HUES6 (cell line): ENCODE measurements around the gene PTN.

Source experiments
- H3K27ac ChIP-seq: 2 replicates; pipeline ENCODE4 v1.7.0; 2013; ENCODE audit warnings: low read depth, mild to moderate bottlenecking, low read length, inconsistent platforms
- H3K27me3 ChIP-seq: 2 replicates; pipeline ENCODE4 v1.6.1; 2013; ENCODE audit warnings: low read length; ENCODE audit not compliant: control insufficient read depth, insufficient read depth
- H3K36me3 ChIP-seq: 2 replicates; pipeline ENCODE4 v1.6.1; 2013; ENCODE audit warnings: low read length; ENCODE audit not compliant: control insufficient read depth, insufficient read depth
- H3K4me1 ChIP-seq: 2 replicates; pipeline ENCODE4 v1.6.1; 2013; ENCODE audit warnings: low read length; ENCODE audit not compliant: control insufficient read depth, insufficient read depth
- H3K4me3 ChIP-seq: 2 replicates; pipeline ENCODE4 v1.5.1; 2013; ENCODE audit warnings: low read depth, low read length
- H3K9ac ChIP-seq: one replicate; pipeline ENCODE4 v1.6.1; 2013; ENCODE audit warnings: mild to moderate bottlenecking, low read length
- H3K9me3 ChIP-seq: 2 replicates; pipeline ENCODE4 v1.6.1; 2013; ENCODE audit warnings: low read depth, low read length; ENCODE audit not compliant: control insufficient read depth, insufficient read depth

The PTN gene

DNA sequence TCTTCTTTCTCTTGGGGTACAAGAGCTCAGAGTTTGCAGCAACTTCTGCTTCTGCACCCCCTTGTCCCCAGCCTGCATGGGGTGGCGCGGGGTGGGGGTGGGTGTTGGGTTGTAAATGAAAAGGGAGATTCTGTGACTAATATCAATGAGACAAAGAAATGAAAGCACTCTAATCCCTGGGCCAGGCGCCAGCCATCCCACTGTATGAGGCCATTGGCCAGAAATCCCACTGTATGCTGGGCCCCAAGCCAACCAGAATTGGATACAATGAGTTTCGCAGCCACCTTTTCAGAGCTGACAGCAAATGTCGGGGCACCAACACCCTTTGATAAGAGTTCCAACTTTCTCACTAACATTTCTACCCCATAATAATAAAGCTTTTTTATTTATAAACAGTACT is 10.9 kb upstream of the PTN start:
- Histone ChIP-seq H3K27me3 (no peaks in the 10 kb centered on the region), H3K27ac (no peak overlapping the region), H3K9me3 (peaks cover 20% of the 10 kb centered on the region), H3K4me3 (no peak overlapping the region), H3K9ac (no peak overlapping the region), H3K36me3 (no peaks in the 10 kb centered on the region), H3K4me1 (no peaks in the 10 kb centered on the region)

DNA sequence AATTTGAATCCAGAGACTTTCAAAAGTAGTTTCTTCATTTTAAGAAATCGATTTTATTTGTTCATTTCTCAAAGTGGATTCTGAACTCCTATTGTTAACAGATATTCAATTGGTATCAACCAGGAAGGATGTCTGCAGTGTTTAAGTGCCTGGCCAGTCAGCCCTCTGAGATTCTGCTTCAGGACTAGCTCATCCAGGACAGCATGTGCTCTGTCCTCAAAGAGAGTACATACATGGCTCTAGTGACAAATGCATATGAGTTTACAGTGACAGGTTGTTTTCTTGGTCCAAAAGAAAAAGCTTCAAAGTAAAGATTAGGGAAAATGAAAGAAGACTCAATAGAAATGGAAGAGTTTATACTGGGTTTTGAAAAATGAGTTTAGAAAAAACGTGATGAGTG is 8.4 kb upstream of the PTN start:
- Histone ChIP-seq H3K27ac (no peak overlapping the region), H3K4me1 (0 out of 2 replicates have a peak, but pooled peaks cover 3% of the 10 kb centered on the region), H3K9ac (no peak overlapping the region), H3K4me3 (no peak overlapping the region), H3K9me3 (peaks cover 3% of the 10 kb centered on the region; the same call in 1 of the 2 replicates), H3K36me3 (no peaks in the 10 kb centered on the region), H3K27me3 (no peaks in the 10 kb centered on the region)

DNA sequence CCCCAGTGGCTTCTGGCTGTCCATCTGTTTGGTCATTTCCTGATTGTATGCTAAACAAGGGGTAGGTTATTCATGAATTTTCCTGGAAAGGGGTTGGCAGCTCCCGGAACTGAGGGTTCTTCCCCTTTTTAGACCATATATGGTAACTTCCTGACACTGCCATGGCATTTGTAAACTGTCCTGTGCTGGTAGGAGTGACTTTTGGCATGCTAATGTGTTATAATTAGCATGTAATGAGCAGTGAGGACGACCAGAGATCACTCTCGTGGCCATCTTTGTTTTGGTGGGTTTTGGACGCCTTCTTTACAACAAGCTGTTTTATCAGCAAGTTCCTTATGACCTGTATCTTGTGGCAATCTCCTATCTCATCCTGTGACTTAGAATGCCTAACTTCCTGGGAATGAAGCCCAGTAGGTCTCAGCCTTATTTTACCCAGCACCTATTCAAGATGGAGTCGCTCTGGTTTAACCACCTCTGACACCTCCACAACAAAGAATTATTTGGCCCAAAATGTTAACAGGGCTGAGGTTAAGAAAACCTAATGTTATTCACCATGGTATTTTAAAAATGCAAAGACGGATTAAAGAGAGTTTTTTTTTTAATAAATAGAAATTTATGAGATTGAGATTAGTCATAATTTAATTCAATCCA is 2.4 kb upstream of the PTN start:
- H3K27ac ChIP-seq, result no peak overlapping the region
- no peak overlapping the region for H3K4me3 ChIP-seq
- H3K27me3 ChIP-seq, result peaks cover 12% of the 10 kb centered on the region; the same call in 1 of the 2 replicates
- H3K9ac ChIP-seq, result no peak overlapping the region
- no peaks in the 10 kb centered on the region for H3K36me3 ChIP-seq
- H3K4me1 ChIP-seq, result peaks cover 17% of the 10 kb centered on the region
- no peaks in the 10 kb centered on the region for H3K9me3 ChIP-seq

DNA sequence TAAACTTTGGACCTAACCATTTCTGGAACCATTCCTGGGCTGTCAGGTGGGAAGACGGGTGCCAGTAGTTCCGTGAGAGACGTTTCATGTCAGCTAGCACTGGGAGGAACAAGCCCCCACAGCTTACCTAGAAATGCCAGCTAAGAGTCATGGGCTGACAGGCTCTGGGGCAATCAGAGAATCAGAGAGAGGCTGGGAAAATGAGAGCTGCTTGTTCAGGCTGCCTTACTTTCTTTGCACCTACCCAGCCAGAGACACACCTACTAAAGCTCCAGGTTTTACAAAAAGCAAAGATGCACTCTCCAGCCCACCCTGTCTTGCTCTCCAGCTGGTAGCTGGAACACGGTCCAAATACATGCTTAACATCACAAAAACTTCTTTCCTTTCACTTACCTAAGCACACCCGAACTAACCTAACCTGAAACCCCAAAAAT is 688 bp downstream of the PTN start:
- Histone ChIP-seq H3K4me1 (peaks cover 20% of the 10 kb centered on the region), H3K27me3 (peaks cover 12% of the 10 kb centered on the region; the same call in 1 of the 2 replicates), H3K9me3 (no peaks in the 10 kb centered on the region), H3K27ac (no peak overlapping the region), H3K36me3 (no peaks in the 10 kb centered on the region), H3K4me3 (peak overlapping the region; percentile 70), H3K9ac (peak overlapping the region; percentile 71)

DNA sequence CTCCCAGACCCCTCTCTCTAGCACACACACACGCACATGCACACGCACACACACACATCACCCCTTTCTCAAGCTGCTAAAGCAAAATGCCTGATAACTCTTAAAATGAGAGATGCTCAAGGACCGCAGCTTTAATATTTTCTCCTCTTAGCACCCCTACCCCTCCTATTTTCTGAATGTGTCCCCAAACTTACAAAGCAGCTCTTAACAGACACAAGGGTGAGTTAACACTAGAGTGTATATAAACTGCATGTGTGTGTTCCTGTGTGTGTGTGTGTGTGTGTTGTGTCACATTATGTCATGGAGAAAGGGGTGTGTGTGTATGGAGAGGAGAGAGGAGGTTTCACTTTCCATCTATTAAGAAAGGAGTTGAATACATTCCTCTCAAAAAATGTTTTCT is 1.3 kb downstream of the PTN start:
- H3K27me3 ChIP-seq, result peaks cover 12% of the 10 kb centered on the region; the same call in 1 of the 2 replicates
- no peaks in the 10 kb centered on the region for H3K9me3 ChIP-seq
- H3K4me3 ChIP-seq, result peak overlapping the region; percentile 70
- H3K36me3 ChIP-seq, result no peaks in the 10 kb centered on the region
- peaks cover 18% of the 10 kb centered on the region for H3K4me1 ChIP-seq
- H3K9ac ChIP-seq, result no peak overlapping the region
- H3K27ac ChIP-seq, result no peak overlapping the region

DNA sequence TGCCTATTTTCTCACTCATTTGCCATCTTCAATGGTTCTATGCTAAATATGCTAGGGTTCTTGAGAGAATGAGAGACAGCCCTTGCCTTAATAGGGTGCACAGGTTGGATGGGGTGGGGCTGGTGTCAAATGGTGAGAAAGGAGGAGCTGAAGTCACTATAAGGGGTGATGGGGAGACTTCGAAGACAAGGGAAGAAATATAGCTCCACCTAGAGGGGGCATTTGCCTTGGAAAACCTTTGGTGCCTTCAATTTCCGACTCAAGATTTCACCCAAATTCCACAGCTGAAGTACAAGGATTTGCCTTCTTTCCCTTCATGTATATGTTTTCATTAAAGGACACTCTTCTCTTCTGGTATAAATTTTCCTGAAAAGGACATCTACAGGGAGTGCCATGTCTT is 5.6 kb downstream of the PTN start:
- no peak overlapping the region for H3K9ac ChIP-seq
- no peaks in the 10 kb centered on the region for H3K9me3 ChIP-seq
- no peaks in the 10 kb centered on the region for H3K27me3 ChIP-seq
- H3K4me3 ChIP-seq, result no peak overlapping the region
- peaks cover 9% of the 10 kb centered on the region for H3K4me1 ChIP-seq
- no peaks in the 10 kb centered on the region for H3K36me3 ChIP-seq
- no peak overlapping the region for H3K27ac ChIP-seq

DNA sequence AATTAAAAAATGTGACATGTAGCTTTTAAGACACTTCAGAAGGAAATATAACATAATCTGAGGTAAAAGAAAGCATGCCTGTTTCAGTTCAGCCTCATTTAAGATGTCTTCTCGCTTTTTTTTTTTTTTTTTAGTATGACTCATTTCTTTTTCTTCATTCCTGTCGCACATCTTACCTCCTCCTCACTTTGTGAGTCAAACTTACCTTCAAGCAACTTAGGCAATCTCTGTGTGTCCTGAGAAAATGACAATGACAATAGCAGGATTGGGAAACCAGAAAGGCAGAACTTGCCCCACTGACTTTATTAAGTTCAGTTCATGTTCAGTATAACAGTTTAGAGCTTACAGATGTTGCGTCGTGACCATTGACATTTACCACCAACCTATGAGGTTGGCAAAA is 7.7 kb downstream of the PTN start:
- no peak overlapping the region for H3K27ac ChIP-seq
- no peaks in the 10 kb centered on the region for H3K27me3 ChIP-seq
- no peaks in the 10 kb centered on the region for H3K36me3 ChIP-seq
- H3K9ac ChIP-seq, result no peak overlapping the region
- no peaks in the 10 kb centered on the region for H3K9me3 ChIP-seq
- H3K4me3 ChIP-seq, result no peak overlapping the region
- peaks cover 11% of the 10 kb centered on the region for H3K4me1 ChIP-seq

DNA sequence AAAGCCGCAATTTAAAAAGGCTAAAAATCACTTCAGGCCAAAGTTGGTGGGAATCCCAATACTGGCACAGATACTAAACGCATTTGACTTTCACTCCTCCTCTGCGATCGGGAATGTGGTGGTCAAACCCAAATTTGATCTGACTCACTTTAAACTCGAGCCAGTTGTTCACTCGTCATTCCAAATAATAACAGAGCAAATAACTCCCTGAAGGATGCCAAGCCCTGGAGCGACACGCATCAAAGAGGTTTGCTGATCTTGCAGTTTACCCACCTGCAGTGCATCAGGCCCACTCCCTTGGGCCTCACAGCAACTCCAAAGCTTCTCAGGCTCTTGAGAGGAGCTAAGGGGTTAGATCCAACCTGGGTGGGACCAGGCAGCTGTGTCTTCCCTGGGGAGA is 12.2 kb downstream of the PTN start:
- H3K36me3 ChIP-seq, result no peaks in the 10 kb centered on the region
- no peak overlapping the region for H3K27ac ChIP-seq
- H3K9me3 ChIP-seq, result no peaks in the 10 kb centered on the region
- no peak overlapping the region for H3K9ac ChIP-seq
- no peaks in the 10 kb centered on the region for H3K27me3 ChIP-seq
- peaks cover 12% of the 10 kb centered on the region for H3K4me1 ChIP-seq
- H3K4me3 ChIP-seq, result no peak overlapping the region

DNA sequence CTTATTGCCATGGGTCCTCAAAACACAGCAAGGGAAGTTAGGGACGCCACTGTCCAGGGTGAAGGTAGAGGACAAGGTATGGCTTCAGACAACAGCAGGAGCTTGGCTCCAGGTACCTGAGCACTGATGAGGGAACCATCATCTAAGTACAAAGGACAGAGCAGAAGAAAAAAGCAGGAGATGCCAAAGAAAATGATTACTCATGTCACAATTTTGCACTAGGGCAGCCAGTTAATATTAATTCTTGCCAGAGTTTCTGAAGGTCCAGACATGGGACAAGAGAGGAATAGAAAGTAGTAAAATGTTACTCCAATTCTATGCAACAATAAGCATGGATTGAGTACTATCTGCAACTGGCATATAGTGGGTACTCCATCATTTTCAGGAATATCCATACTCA is 14.1 kb downstream of the PTN start:
- H3K27me3 ChIP-seq, result no peaks in the 10 kb centered on the region
- no peak overlapping the region for H3K9ac ChIP-seq
- no peaks in the 10 kb centered on the region for H3K9me3 ChIP-seq
- H3K4me3 ChIP-seq, result no peak overlapping the region
- peaks cover 28% of the 10 kb centered on the region for H3K4me1 ChIP-seq
- no peak overlapping the region for H3K27ac ChIP-seq
- H3K36me3 ChIP-seq, result no peaks in the 10 kb centered on the region

DNA sequence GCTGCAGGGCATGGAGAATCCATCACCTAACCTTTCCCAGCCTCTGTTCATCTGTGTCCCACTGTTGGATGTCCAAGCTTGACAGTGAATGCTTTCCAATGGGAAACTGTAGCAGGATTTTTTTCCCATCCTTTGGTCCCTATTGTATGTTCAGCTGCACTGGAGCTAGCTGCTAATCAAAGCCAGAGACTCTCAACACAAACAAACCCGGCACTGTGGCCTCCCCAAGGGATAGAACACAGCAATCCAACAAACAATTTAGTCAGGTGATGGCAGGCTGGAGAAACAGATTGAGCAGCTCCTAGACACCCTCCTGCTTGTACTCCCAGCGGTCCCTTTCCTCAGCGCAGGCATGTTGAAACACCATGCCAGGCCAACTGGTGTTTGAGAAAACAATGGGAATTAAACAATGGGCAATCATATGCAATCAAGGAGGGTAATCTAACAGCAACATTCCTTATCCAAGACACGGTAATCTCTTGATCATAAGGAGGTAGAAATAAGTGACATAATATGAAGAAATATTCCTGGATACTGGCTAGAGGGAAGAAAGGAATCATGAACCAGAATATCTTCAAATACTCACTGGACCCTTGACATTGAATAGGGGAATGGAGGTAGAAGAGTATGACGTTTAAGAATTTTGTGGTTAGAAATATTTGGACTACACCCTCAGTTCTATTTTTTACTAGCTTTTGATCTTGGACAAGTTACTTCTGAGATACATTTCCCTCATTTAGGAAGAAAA is 15.0 kb downstream of the PTN start:
- Histone ChIP-seq H3K27ac (no peak overlapping the region), H3K4me3 (no peak overlapping the region), H3K36me3 (no peaks in the 10 kb centered on the region), H3K4me1 (peaks cover 28% of the 10 kb centered on the region), H3K27me3 (no peaks in the 10 kb centered on the region), H3K9ac (no peak overlapping the region), H3K9me3 (no peaks in the 10 kb centered on the region)

DNA sequence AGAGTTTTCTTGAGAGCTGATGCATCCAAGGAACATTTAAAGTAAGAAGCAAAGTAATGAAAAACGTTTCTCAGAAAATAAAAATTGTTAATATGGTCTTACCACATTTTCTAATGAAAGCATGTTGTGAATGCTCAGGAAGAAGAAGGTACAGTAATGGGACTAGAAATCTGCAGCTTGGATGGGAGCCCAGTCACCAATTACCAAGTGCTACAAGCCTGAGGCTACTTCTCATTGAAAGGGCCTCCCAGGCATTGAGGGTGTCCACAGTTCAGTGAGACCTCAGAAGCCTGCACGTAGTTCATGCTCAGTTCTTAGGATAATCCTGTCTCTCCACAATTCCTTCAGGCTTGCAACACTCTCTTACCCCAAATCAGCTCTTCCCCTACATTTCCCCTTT is 17.6 kb downstream of the PTN start:
- H3K27ac ChIP-seq, result no peak overlapping the region
- H3K4me1 ChIP-seq, result peaks cover 20% of the 10 kb centered on the region
- H3K9me3 ChIP-seq, result no peaks in the 10 kb centered on the region
- H3K36me3 ChIP-seq, result no peaks in the 10 kb centered on the region
- H3K27me3 ChIP-seq, result no peaks in the 10 kb centered on the region
- no peak overlapping the region for H3K4me3 ChIP-seq
- H3K9ac ChIP-seq, result no peak overlapping the region
